Lung microvascular endothelial cell (primary cell): ENCODE measurements around the gene PHTF2. TPM values are rescaled to one million over a fixed set of nuclear protein-coding genes. Genes with fewer than 3 reads are reported as not detected.
"Not testable (repeated sequence)": the region's sequence is repeated elsewhere in the genome, so short reads cannot be mapped to it uniquely, and the experiment has no call there.

Experiments used
- DNase-seq, 2 donors: peaks; one replicate each; pipeline versions ENCODE4 v3.0.0 to v3.0.0-alpha.2; 2010; ENCODE audit warnings: low read depth in 2 of 2
- total RNA-seq: library from RNA; depleted of rRNA; stranded (reverse); fragments of >200 nt; gene quantifications from 2 replicates; pipeline ENCODE4 v1.2.1, GENCODE V29; 2014

PHTF2 gene
- 7.7 and 8.7 TPM in 2 replicates for total RNA-seq

GRCh38 chr7:77798394-77799077, at the start of gene PHTF2, which contains the start of gene TMEM60:
Gene PHTF2 (plus strand): TSS chr7:77798773.
Gene TMEM60 (minus strand): TSS chr7:77798434. CDS start chr7:77794373, 4,061 bp downstream.
- DNase-seq = peak; percentile 99 to 100

GRCh38 chr7:77752016-77752415, 46.6 kb upstream of the PHTF2 start:
- DNase-seq = peak in 1 of 2 donors; percentile 82

- no peak for DNase-seq
These were observed 45.4 kb upstream of the PHTF2 start for GRCh38 chr7:77753173-77753572.

- peak in 1 of 2 donors; percentile 4 for DNase-seq
These were observed 41.0 kb upstream of the PHTF2 start for GRCh38 chr7:77757589-77757988.

- DNase-seq = peak; percentile 75 to 86
These were observed 39.2 kb upstream of the PHTF2 start for GRCh38 chr7:77759294-77759889.

- DNase-seq = no peak
These were observed 37.6 kb upstream of the PHTF2 start for GRCh38 chr7:77760809-77761453.

- no peak for DNase-seq
These were observed 33.1 kb upstream of the PHTF2 start for GRCh38 chr7:77765481-77765880.

- DNase-seq = no peak
These were observed 32.4 kb upstream of the PHTF2 start for GRCh38 chr7:77765906-77766800.

- no peak for DNase-seq
These were observed 31.6 kb upstream of the PHTF2 start for GRCh38 chr7:77766801-77767605.

- DNase-seq = no peak
These were observed 28.3 kb upstream of the PHTF2 start for GRCh38 chr7:77770316-77770715.

- DNase-seq = no peak
These were observed 26.7 kb upstream of the PHTF2 start for GRCh38 chr7:77771901-77772300.

- no peak for DNase-seq
These were observed 20.0 kb upstream of the PHTF2 start for GRCh38 chr7:77778535-77778934.

- DNase-seq = no peak
These were observed 16.2 kb upstream of the PHTF2 start for GRCh38 chr7:77782383-77782782.

GRCh38 chr7:77783111-77783510, 15.5 kb upstream of the PHTF2 start:
- DNase-seq = no peak

GRCh38 chr7:77783545-77783944, 15.0 kb upstream of the PHTF2 start:
- no peak for DNase-seq

GRCh38 chr7:77784426-77784825, 14.1 kb upstream of the PHTF2 start:
- not testable (repeated sequence) for DNase-seq

- DNase-seq = no peak
These were observed 12.6 kb upstream of the PHTF2 start for GRCh38 chr7:77786018-77786417.

- no peak for DNase-seq
These were observed 11.8 kb upstream of the PHTF2 start for GRCh38 chr7:77786741-77787140.

- DNase-seq = no peak
These were observed 10.2 kb upstream of the PHTF2 start for GRCh38 chr7:77788327-77788902.

- DNase-seq = no peak
These were observed 7.2 kb upstream of the PHTF2 start for GRCh38 chr7:77791336-77791735.
